GM21619 (cell line): Measurements from ENCODE around the gene NAA40.

Experiments
- ATAC-seq: cut with Tn5 transposase; IDR thresholded peaks from one replicate; pipeline ENCODE4 v1.9.1; 2021; ENCODE audit not compliant: unreplicated experiment

The NAA40 gene

DNA sequence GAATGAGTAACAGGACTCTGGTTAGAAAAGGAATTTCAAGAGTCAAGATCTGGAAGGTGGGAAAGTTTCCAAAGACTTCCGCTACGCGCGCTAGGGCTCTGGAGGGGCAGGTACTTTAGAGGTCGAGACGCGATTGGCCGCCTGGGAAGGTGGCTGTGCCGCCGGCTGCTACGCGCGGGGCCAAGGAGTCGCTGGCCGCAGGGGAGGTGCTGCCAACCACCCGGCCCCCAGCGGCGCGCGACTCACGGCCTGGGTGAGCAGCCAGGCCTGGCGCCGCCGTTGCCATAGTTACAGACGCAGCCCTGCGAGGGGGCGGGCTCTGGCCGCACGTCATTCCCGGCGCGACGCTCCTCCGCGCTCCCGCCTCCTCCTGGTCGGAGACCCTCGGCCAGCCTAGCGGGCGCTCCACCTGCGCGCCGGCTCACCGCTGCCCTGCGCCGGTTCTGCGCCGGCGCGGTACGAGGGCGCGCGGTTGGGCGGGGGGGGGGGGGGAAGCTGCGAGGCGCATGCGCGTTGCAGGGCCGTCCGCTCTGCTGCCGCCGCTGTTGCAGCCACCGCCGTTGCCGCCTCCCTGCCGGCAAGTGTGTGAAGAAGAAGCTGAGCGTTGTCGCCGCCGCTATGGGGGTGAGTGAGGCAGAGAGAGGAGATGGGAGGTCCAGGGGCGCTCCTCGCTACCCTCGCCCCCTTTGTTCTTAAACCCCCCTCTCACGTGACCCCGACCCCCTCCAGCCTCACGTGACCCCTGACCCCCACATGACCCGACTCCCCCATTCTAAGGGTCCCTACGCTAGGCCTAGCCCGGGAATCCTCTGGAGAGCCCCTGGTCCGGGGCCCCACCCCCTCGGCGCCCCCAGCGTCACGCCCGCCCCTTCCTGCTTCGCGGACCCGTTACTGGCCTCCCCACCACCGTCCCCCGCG, at the start of gene NAA40:
Gene NAA40, plus strand, starts transcription at position 524 of the 918 bp plus-strand sequence. Its CDS starts 95 bp downstream, at position 619.
- ATAC-seq, result peak; percentile 86

DNA sequence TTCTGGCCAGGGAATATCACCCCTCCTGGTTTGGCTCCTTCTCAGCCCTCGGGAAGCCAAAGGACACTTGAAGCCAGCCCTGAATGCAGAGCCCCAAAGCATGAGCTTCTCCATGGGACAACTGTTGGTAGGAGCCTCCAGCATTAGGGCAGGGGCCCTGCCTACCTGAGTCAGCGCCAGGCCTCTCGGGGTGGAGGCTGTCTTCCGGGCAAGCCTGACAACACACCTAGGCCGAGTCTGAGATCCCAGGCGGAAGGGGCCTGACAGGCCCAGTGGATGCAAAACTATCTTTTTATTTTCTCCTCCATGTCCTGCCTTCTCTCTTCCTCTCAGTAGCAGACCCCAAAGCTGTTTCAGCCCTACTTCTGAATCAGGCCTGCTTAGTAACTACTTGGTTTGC, 49.5 kb upstream of the NAA40 start:
- no peak for ATAC-seq

DNA sequence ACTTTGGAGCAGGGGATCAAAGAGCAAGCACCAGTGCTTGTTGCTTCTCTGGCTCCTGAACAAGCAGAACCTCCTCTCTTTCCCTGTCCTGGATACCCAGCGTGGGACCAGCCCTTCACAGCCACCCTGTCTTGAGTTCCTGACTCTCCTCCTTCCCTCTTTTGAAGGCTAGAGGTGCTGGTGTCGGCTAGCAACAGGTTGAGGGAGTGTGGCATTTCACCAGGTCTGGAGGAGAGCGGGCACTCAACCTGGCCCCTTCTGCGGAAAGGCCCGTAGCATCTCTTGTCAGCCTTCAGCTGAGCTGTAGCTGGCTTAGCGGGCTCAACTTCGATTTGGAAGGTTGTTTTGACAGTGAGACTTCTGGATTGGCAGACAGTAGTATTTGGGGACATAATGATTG, 48.4 kb upstream of the NAA40 start:
- ATAC-seq, result no peak

GRCh38 chr11:63892228-63892627, 46.6 kb upstream of the NAA40 start:
- no peak for ATAC-seq

DNA sequence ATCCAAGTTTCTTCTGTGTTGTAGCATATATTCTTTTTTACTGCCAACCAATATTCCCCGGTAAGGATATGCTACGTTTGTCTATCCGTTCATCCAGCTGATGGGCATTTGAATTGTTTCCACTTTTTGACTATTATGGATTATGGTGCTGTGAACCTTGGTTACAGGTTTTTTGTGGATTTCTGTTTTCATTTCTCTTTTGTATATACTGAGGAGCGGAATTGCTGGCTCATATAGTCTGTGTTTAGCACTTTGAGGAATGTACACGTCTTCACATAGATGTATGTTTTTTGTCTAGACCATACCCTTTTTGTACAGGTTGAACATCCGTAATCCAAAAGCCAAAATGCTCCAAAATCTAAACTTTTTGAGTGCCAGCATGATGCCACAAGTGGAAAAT, 45.4 kb upstream of the NAA40 start:
- ATAC-seq, result no peak

DNA sequence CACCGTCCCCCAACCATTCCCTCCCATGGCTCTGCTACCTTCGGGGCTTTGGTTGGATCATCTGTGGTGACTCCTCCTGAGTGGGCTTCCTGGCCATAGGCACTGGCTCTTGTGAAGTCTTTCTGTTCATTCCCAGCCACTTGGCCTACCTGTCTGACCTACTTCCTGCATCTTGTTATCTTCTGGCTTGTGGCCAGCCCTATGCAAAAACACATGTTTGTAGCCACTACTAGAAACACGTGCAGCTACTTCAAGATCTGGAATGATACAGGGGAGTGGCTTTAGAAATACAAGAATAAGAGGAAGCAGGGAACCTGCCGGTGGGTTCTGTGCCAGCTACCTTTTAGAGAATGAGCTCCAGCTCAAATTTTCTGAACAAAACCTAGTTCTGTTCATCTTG, 42.7 kb upstream of the NAA40 start:
- ATAC-seq, result no peak

GRCh38 chr11:63897459-63898146, 41.2 kb upstream of the NAA40 start:
- no peak for ATAC-seq

- ATAC-seq, result no peak
Measured at GRCh38 chr11:63901660-63902059, 37.1 kb upstream of the NAA40 start.

GRCh38 chr11:63903884-63904283, 34.9 kb upstream of the NAA40 start:
- no peak for ATAC-seq

DNA sequence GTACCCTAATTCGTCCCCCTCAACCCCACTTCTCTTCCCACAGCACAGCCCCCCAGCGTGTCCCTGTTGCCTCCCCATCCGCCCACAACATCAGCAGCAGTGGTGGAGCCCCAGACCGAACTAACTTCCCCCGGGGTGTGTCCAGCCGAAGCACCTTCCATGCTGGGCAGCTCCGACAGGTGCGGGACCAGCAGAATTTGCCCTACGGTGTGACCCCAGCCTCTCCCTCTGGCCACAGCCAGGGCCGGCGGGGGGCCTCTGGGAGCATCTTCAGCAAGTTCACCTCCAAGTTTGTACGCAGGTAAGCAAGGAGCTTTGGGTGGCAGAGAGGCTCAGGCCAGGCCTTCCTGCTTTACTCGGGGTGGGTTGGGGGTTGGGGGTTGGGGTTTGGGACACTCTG, 34.1 kb upstream of the NAA40 start:
- no peak for ATAC-seq

- ATAC-seq, result no peak
Measured at GRCh38 chr11:63905179-63905578, 33.6 kb upstream of the NAA40 start.

- ATAC-seq, result no peak
Measured at GRCh38 chr11:63906087-63906486, 32.7 kb upstream of the NAA40 start.

DNA sequence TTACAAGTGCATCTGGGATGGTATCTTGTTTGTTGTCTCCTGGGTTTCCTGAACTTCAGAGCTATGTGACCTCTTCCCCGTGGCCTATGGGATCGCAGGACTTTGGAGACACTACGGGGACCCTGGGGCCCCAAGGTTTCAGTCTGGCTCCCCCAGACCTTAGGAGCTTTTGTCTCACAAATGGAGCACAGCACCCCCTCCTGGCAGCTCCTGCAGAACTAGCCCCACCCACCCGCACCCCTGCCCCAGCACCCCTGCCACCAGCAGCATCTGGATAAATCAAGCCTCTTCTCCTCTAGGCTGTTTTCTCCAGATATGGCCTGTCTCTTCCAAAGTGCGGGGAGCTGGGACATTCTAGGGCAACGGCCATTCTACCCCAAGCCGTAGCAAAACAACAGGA, 32.2 kb upstream of the NAA40 start:
- ATAC-seq, result no peak

DNA sequence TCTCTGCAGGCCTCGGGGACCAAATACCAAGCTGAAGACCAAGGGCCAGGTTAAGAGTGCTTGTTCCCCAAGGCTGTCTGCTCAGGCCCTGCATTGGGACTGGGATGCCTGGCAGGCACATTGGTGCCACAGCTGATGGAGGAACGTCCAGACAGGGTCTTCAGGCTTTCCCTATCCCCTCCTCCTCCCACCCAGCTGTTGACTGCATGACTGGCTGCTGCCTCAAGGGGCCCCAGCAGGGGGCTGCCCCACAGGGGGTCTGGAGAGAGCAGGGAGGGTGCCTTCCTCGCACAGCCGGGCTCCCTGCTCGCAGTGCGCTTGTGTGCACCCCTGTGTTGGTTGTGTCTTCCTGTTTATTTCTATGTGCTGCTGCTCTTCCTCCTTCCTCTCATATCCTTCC, 31.7 kb upstream of the NAA40 start:
- no peak for ATAC-seq

DNA sequence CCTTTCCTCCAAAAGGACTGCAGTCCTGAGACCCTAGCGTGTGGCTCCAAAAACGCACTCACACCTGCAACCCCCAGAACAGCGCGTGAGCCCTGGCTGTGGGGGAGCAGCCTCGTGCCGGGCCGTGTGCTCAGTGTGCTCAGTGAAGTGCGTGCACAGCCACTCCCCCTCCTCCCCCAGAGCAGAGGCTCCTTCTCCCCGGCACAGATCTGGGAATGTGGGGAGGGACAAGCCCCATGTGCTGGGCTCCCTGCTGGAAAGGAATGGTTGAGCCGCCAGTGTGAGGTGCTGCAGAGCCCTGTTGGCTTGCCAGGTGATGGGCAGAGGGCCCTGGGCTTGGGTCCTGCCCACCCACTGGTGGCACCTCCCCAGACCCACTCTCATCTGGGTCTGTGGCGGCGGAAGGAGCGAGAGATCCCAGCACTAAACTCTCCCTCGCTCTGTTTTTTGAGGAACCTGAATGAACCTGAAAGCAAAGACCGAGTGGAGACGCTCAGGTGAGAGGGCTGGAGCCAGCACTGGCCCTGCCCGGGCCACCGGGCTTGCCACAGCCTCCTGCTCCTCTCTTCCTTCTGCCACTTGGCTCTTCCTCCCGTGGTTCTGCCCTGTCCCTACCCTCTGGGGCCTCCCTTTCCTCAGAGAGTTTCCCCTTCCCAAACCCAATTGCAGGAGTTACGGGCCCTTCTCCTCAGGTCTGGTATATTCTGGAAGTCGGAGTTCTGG, 30.8 kb upstream of the NAA40 start:
- ATAC-seq, result no peak

- no peak for ATAC-seq
Measured at GRCh38 chr11:63908631-63909401, 30.0 kb upstream of the NAA40 start.

- ATAC-seq, result no peak
Measured at GRCh38 chr11:63909591-63910506, 29.0 kb upstream of the NAA40 start.

DNA sequence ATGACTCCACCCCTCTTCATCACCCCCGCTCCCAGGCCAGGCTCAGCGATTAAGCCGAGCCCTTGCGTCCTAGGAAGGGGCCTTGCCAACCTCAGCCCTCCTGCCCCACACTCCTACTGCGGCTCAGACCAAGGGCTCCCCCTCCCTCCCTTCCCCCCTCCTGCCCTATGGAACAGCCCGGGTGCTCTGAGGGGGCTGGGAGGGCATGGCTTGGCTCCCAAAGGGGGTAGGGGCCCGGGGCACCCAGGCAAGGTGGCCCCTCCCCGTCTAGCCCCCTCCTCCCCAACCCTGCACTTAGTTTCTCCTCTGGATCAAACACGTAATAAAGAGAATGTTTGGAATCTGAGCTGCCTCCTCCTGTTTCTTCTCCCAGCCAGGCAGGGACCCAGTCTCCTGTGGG, 28.1 kb upstream of the NAA40 start:
- ATAC-seq, result no peak

DNA sequence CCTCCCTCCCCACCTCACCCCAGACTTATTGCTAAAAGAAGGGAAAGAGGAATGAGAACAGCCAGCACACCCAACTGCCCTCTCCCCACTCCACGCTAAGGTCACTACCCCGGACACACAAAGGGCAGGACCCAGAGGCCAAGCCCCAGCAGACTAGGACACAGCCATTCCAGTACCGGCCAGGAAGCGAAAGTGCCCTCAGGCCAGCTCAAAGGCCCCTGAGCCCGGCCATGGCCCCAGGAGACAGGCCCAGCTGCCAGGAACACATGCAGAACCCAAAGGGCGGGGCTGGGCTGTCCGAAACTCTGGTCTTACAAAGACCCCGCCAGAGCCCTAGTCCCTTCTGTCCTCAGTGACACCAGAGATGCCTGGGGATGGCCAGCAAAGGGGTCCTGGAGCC, 27.4 kb upstream of the NAA40 start:
- no peak for ATAC-seq

DNA sequence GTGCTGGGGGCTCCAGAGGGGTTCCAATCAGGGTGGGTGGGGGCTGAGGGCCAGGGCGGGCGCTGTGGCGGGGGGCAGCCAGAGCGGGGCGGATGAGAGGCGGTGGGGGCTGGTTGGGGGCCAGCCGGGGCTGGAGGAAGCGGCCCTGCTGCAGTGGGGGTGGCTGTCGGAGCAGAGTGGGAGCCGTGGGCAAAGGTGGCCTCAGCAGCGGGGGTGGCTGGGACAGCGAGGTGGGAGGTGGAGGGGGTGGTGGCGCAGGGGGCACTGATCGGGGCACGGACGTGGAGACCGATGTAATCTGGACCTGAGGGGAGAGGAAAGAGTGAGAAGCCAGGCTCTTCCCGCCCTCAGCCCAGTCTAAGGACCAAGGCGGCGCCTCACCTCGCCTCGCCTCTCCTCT, 26.9 kb upstream of the NAA40 start:
- no peak for ATAC-seq
